Muscle of arm (tissue), 14 donors: ENCODE results near the gene PKIG. TPM values are rescaled to one million over a fixed set of nuclear protein-coding genes. Genes with fewer than 3 reads are reported as not detected.
"Not testable (repeated sequence)": the region's sequence is repeated elsewhere in the genome, so short reads cannot be mapped to it uniquely, and the experiment has no call there.

Experiments
- DNase-seq: peaks from one replicate; pipeline ENCODE4 v3.0.0-alpha.2; 2013
- long read RNA-seq, 11 donors: transcript quantifications; one replicate each; lab custom pipeline, GENCODE V29; 2026
- polyA plus RNA-seq, 12 donors: library from polyadenylated mRNA; unstranded; fragments of 120-200 nt; gene quantifications; one replicate each; pipeline ENCODE4 v1.2.1, GENCODE V29; 2013; ENCODE audit not compliant: insufficient read length in 12 of 12

Gene PKIG
- polyA plus RNA-seq, result 10 to 100 TPM in 11 of 12 donors, not detected in 1; 37.8 to 59.4 (median 46.1) TPM
- long read RNA-seq, donor 1, transcript PKIG-207 (4 exons, 1,191 nt), result major isoform, 21 of 41 reads
- long read RNA-seq, donor 1, transcript PKIG-202 (4 exons, 1,180 nt), result minor isoform, 7 of 41 reads
- long read RNA-seq, donor 1, partial matches to known transcripts, result 9 of 41 reads
- long read RNA-seq, donor 1, other reads (novel, unspliced or antisense), result 0 of 41 reads
- long read RNA-seq, donor 2, transcript PKIG-207 (4 exons, 1,191 nt), result major isoform, 12 of 30 reads
- long read RNA-seq, donor 2, transcript PKIG-202 (4 exons, 1,180 nt), result minor isoform, 10 of 30 reads
- long read RNA-seq, donor 2, partial matches to known transcripts, result 8 of 30 reads
- long read RNA-seq, donor 2, other reads (novel, unspliced or antisense), result 0 of 30 reads
- long read RNA-seq, donor 3, transcript PKIG-202 (4 exons, 1,180 nt), result major isoform, 11 of 18 reads
- long read RNA-seq, donor 3, transcript PKIG-207 (4 exons, 1,191 nt), result minor isoform, 6 of 18 reads
- long read RNA-seq, donor 3, partial matches to known transcripts, result 0 of 18 reads
- long read RNA-seq, donor 3, other reads (novel, unspliced or antisense), result 0 of 18 reads
- long read RNA-seq, donor 4, transcript PKIG-202 (4 exons, 1,180 nt), result major isoform, 5 of 8 reads
- long read RNA-seq, donor 4, partial matches to known transcripts, result 0 of 8 reads
- long read RNA-seq, donor 4, other reads (novel, unspliced or antisense), result 0 of 8 reads
- long read RNA-seq, donor 5, transcript PKIG-202 (4 exons, 1,180 nt), result minor isoform, 14 of 49 reads
- long read RNA-seq, donor 5, transcript PKIG-207 (4 exons, 1,191 nt), result major isoform, 16 of 49 reads
- long read RNA-seq, donor 5, partial matches to known transcripts, result 9 of 49 reads
- long read RNA-seq, donor 5, other reads (novel, unspliced or antisense), result 5 of 49 reads
- long read RNA-seq, donor 6, transcript PKIG-207 (4 exons, 1,191 nt), result major isoform, 10 of 18 reads
- long read RNA-seq, donor 6, transcript PKIG-202 (4 exons, 1,180 nt), result minor isoform, 7 of 18 reads
- long read RNA-seq, donor 6, partial matches to known transcripts, result 0 of 18 reads
- long read RNA-seq, donor 6, other reads (novel, unspliced or antisense), result 0 of 18 reads
- long read RNA-seq, donor 7, transcript PKIG-207 (4 exons, 1,191 nt), result minor isoform, 5 of 15 reads
- long read RNA-seq, donor 7, transcript PKIG-202 (4 exons, 1,180 nt), result major isoform, 10 of 15 reads
- long read RNA-seq, donor 7, partial matches to known transcripts, result 0 of 15 reads
- long read RNA-seq, donor 7, other reads (novel, unspliced or antisense), result 0 of 15 reads
- long read RNA-seq, donor 8, transcript PKIG-207 (4 exons, 1,191 nt), result minor isoform, 12 of 38 reads
- long read RNA-seq, donor 8, transcript PKIG-202 (4 exons, 1,180 nt), result major isoform, 22 of 38 reads
- long read RNA-seq, donor 8, partial matches to known transcripts, result 0 of 38 reads
- long read RNA-seq, donor 8, other reads (novel, unspliced or antisense), result 0 of 38 reads
- long read RNA-seq, donor 9, transcript PKIG-202 (4 exons, 1,180 nt), result major isoform, 10 of 22 reads
- long read RNA-seq, donor 9, partial matches to known transcripts, result 6 of 22 reads
- long read RNA-seq, donor 9, other reads (novel, unspliced or antisense), result 0 of 22 reads
- long read RNA-seq, donor 10, transcript PKIG-207 (4 exons, 1,191 nt), result minor isoform, 10 of 36 reads
- long read RNA-seq, donor 10, transcript PKIG-202 (4 exons, 1,180 nt), result major isoform, 20 of 36 reads
- long read RNA-seq, donor 10, partial matches to known transcripts, result 6 of 36 reads
- long read RNA-seq, donor 10, other reads (novel, unspliced or antisense), result 0 of 36 reads
- long read RNA-seq, donor 11, transcript PKIG-207 (4 exons, 1,191 nt), result minor isoform, 6 of 16 reads
- long read RNA-seq, donor 11, transcript PKIG-202 (4 exons, 1,180 nt), result major isoform, 9 of 16 reads
- long read RNA-seq, donor 11, partial matches to known transcripts, result 0 of 16 reads
- long read RNA-seq, donor 11, other reads (novel, unspliced or antisense), result 0 of 16 reads

- peak; percentile 82 for DNase-seq
These were observed at the start of gene PKIG for GRCh38 chr20:44582311-44583025. TSS of gene PKIG (plus strand) at chr20:44582579. CDS start at chr20:44614557, 31,978 bp downstream.

- DNase-seq, result no peak
These were observed 49.4 kb upstream of the PKIG start for GRCh38 chr20:44532981-44533331.

- no peak for DNase-seq
These were observed 48.5 kb upstream of the PKIG start for GRCh38 chr20:44533928-44534327.

GRCh38 chr20:44536175-44536574, 46.2 kb upstream of the PKIG start:
- no peak for DNase-seq

- DNase-seq, result no peak
These were observed 44.4 kb upstream of the PKIG start for GRCh38 chr20:44537993-44538392.

GRCh38 chr20:44540834-44541233, 41.5 kb upstream of the PKIG start:
- DNase-seq, result no peak

- DNase-seq, result no peak
These were observed 40.4 kb upstream of the PKIG start for GRCh38 chr20:44541992-44542391.

GRCh38 chr20:44542890-44543289, 39.5 kb upstream of the PKIG start:
- no peak for DNase-seq

GRCh38 chr20:44543358-44543757, 39.0 kb upstream of the PKIG start:
- DNase-seq, result no peak

GRCh38 chr20:44544263-44544662, 38.1 kb upstream of the PKIG start:
- DNase-seq, result no peak

GRCh38 chr20:44547419-44547818, 35.0 kb upstream of the PKIG start:
- no peak for DNase-seq

- no peak for DNase-seq
These were observed 33.3 kb upstream of the PKIG start for GRCh38 chr20:44549123-44549522.

- no peak for DNase-seq
These were observed 30.3 kb upstream of the PKIG start for GRCh38 chr20:44552050-44552449.

GRCh38 chr20:44552568-44552949, 29.8 kb upstream of the PKIG start:
- no peak for DNase-seq

- DNase-seq, result no peak
These were observed 29.1 kb upstream of the PKIG start for GRCh38 chr20:44552950-44553908.

GRCh38 chr20:44559302-44559701, 23.1 kb upstream of the PKIG start:
- DNase-seq, result no peak

GRCh38 chr20:44560229-44560628, 22.1 kb upstream of the PKIG start:
- no peak for DNase-seq

- DNase-seq, result not testable (repeated sequence)
These were observed 21.6 kb upstream of the PKIG start for GRCh38 chr20:44560818-44561217.
